ENCODE measurements around the gene NUP214.
"Not testable (repeated sequence)": the region's sequence is repeated elsewhere in the genome, so short reads cannot be mapped to it uniquely, and the experiment has no call there.

Gene NUP214

GRCh38 chr9:131096269-131097125, 28.9 kb upstream of the NUP214 start, which contains the start of gene AIF1L:
TSS of gene AIF1L (plus strand) at chr9:131096531. CDS start at chr9:131096630, 99 bp downstream.
- DNase-seq, result peak; percentile 90

- DNase-seq, result no peak
Measured at GRCh38 chr9:131097126-131097947, 28.0 kb upstream of the NUP214 start.

- no peak for DNase-seq
Measured at GRCh38 chr9:131097948-131098278, 27.5 kb upstream of the NUP214 start.

- no peak for DNase-seq
Measured at GRCh38 chr9:131098391-131099101, 26.8 kb upstream of the NUP214 start.

- DNase-seq, result peak; percentile 32
Measured at GRCh38 chr9:131099102-131099606, 26.2 kb upstream of the NUP214 start.

GRCh38 chr9:131099845-131100244, 25.5 kb upstream of the NUP214 start:
- DNase-seq, result not testable (repeated sequence)

- DNase-seq, result peak; percentile 67
Measured at GRCh38 chr9:131100445-131100844, 24.9 kb upstream of the NUP214 start.

- no peak for DNase-seq
Measured at GRCh38 chr9:131101207-131101964, 24.0 kb upstream of the NUP214 start.

- DNase-seq, result no peak
Measured at GRCh38 chr9:131103024-131103423, 22.4 kb upstream of the NUP214 start.

- DNase-seq, result no peak
Measured at GRCh38 chr9:131103535-131103934, 21.9 kb upstream of the NUP214 start.

GRCh38 chr9:131104016-131104740, 21.2 kb upstream of the NUP214 start:
- no peak for DNase-seq

- no peak for DNase-seq
Measured at GRCh38 chr9:131105952-131106351, 19.4 kb upstream of the NUP214 start.

- no peak for DNase-seq
Measured at GRCh38 chr9:131107760-131108159, 17.6 kb upstream of the NUP214 start.

GRCh38 chr9:131111186-131111853, 14.1 kb upstream of the NUP214 start:
- DNase-seq, result no peak

GRCh38 chr9:131111854-131112311, 13.5 kb upstream of the NUP214 start:
- no peak for DNase-seq

- no peak for DNase-seq
Measured at GRCh38 chr9:131112374-131113154, 12.8 kb upstream of the NUP214 start.

- DNase-seq, result no peak
Measured at GRCh38 chr9:131113655-131114054, 11.7 kb upstream of the NUP214 start.

- DNase-seq, result no peak
Measured at GRCh38 chr9:131114084-131114535, 11.3 kb upstream of the NUP214 start.

- DNase-seq, result not testable (repeated sequence)
Measured at GRCh38 chr9:131115360-131115742, 10.0 kb upstream of the NUP214 start.

Measured in right kidney (tissue), 1 donor.